A673 (cell line): ENCODE results near the gene DLEC1. TPM values are rescaled to one million over a fixed set of nuclear protein-coding genes. Genes with fewer than 3 reads are reported as not detected.

ENCODE experiments used
- BruUV-seq: library from RNA; stranded (reverse); fragments of 400-500 nt; replicated peaks from 2 replicates; lab custom pipeline; 2021; lab: Mats Ljungman, UMichigan
- CTCF ChIA-PET: fragments of 300-600 bp; sonication (Branson Sonifier 250); formaldehyde crosslinking; loops from one replicate; lab custom pipeline; 2022; ENCODE audit warnings: antibody characterized with exemption; lab: Charles Lee
- POLR2A ChIA-PET: fragments of 300-600 bp; sonication (Branson Sonifier 250); formaldehyde crosslinking; loops from one replicate; lab custom pipeline; 2022; ENCODE audit warnings: antibody characterized with exemption; ENCODE audit not compliant: low non-redundant PET; lab: Charles Lee
- DNase-seq: peaks from one replicate; pipeline ENCODE4 v3.0.0-alpha.2; 2015; ENCODE audit warnings: low spot score
- H3K27ac ChIP-seq: fragments of 200-600 bp; sonication (generic); 2 replicates; pipeline ENCODE4 v1.5.1; 2016; ENCODE audit warnings: mixed run types, low read depth, mild to moderate bottlenecking, mixed read lengths, antibody characterized with exemption, low read length; ENCODE audit not compliant: poor library complexity, severe bottlenecking
- H3K27me3 ChIP-seq: fragments of 200-600 bp; sonication (generic); replicated peaks from 2 replicates; pipeline ENCODE4 v1.6.1; 2017; ENCODE audit warnings: mixed run types, low read depth, mild to moderate bottlenecking, mixed read lengths, antibody characterized with exemption, low read length; ENCODE audit not compliant: insufficient read depth, poor library complexity
- H3K36me3 ChIP-seq: fragments of 200-600 bp; sonication (generic); 2 replicates; pipeline ENCODE4 v1.6.1; 2016; ENCODE audit warnings: mixed run types, mild to moderate bottlenecking, mixed read lengths, antibody characterized with exemption, low read length; ENCODE audit not compliant: insufficient read depth, poor library complexity, severe bottlenecking
- H3K4me1 ChIP-seq: fragments of 200-600 bp; sonication (generic); 2 replicates; pipeline ENCODE4 v1.6.1; 2017; ENCODE audit warnings: mixed run types, mild to moderate bottlenecking, mixed read lengths, antibody characterized with exemption, low read length; ENCODE audit not compliant: insufficient read depth, poor library complexity, severe bottlenecking
- H3K4me3 ChIP-seq: fragments of 200-600 bp; sonication (generic); 2 replicates; pipeline ENCODE4 v1.5.1; 2016; ENCODE audit warnings: low read depth, mixed run types, mild to moderate bottlenecking, mixed read lengths, low read length; ENCODE audit not compliant: poor library complexity, severe bottlenecking
- H3K9me3 ChIP-seq: fragments of 200-600 bp; sonication (generic); 2 replicates; pipeline ENCODE4 v1.6.1; 2016; ENCODE audit warnings: mixed run types, low read depth, mild to moderate bottlenecking, mixed read lengths, antibody characterized with exemption, low read length; ENCODE audit not compliant: poor library complexity, severe bottlenecking
- EZH2 ChIP-seq: fragments of 200-600 bp; sonication (generic); IDR thresholded peaks from 2 replicates; pipeline ENCODE4 v1.6.1; 2017; ENCODE audit warnings: borderline replicate concordance, low read depth, mild to moderate bottlenecking, mixed read lengths, antibody characterized with exemption, low read length; ENCODE audit not compliant: poor library complexity, severe bottlenecking
- intact Hi-C: fragments of 100-400 bp; cut with micrococcal nuclease; formaldehyde crosslinking; loops from one replicate; pipeline ENCODE4 v1.10.0; 2022; ENCODE audit not compliant: unreplicated experiment
- total RNA-seq: library from RNA; stranded (reverse); gene quantifications from 2 replicates; pipeline ENCODE4 v1.2.3, GENCODE V29; 2021
- TF ChIP-seq, protein P1 (sequence below): fragments of 300-800, 200-600 bp; sonication (generic); conservative IDR thresholded peaks from 2 replicates; pipeline ENCODE4 v1.5.1; 2017; ENCODE audit warnings: low read depth, mild to moderate bottlenecking, antibody characterized with exemption, low read length, moderate library complexity, mixed read lengths

DLEC1 gene
- total RNA-seq, 1 experiment from 2014 or later = not detected

DNA sequence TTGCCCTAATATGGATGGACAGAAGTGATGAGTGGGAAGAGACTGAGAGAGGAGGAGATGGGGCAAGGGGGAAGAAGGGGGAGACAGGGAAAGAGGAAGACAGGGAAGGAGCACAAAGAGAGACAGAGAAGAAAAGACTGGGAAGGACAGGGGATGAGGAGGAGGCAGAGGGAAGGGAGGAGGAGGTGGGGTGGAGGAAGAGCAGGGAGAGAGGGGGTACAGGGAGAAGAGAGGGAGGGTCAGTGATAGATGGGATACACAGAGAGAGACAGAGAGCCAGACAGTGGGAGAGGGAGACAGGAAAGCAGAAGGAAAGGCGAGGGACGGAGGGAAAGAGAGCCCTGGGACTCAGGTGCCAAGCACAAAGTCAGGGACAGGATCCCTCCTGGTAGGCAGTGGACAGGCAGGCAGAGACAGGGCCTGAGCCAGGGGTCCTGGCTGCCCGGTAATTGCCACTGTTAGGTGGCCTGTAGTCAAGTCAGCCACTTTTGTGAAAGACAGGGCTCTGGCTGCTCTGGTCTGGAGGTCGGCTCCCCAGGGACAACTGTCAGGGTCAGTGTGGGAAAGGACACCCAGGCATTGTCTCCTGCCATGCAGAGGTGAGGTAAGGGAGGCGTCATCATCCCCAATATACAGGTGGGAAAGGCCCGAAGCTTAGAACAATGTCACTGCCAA, 38.6 kb upstream of the DLEC1 start:
- CTCF ChIA-PET = no interaction called here
- no TSS peak for BruUV-seq
- Histone ChIP-seq H3K27ac (no peak overlapping the region), H3K9me3 (no peaks in the 10 kb centered on the region), H3K4me1 (peaks cover 5% of the 10 kb centered on the region), H3K27me3 (no peaks in the 10 kb centered on the region), H3K4me3 (no peak overlapping the region), H3K36me3 (no peaks in the 10 kb centered on the region)
- TF ChIP-seq, protein P1, sequence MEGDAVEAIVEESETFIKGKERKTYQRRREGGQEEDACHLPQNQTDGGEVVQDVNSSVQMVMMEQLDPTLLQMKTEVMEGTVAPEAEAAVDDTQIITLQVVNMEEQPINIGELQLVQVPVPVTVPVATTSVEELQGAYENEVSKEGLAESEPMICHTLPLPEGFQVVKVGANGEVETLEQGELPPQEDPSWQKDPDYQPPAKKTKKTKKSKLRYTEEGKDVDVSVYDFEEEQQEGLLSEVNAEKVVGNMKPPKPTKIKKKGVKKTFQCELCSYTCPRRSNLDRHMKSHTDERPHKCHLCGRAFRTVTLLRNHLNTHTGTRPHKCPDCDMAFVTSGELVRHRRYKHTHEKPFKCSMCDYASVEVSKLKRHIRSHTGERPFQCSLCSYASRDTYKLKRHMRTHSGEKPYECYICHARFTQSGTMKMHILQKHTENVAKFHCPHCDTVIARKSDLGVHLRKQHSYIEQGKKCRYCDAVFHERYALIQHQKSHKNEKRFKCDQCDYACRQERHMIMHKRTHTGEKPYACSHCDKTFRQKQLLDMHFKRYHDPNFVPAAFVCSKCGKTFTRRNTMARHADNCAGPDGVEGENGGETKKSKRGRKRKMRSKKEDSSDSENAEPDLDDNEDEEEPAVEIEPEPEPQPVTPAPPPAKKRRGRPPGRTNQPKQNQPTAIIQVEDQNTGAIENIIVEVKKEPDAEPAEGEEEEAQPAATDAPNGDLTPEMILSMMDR = no peak
- TF ChIP-seq EZH2 = no peak
- POLR2A ChIA-PET = no interaction called here
- intact Hi-C loops = no loop called here
- DNase-seq = no peak

DNA sequence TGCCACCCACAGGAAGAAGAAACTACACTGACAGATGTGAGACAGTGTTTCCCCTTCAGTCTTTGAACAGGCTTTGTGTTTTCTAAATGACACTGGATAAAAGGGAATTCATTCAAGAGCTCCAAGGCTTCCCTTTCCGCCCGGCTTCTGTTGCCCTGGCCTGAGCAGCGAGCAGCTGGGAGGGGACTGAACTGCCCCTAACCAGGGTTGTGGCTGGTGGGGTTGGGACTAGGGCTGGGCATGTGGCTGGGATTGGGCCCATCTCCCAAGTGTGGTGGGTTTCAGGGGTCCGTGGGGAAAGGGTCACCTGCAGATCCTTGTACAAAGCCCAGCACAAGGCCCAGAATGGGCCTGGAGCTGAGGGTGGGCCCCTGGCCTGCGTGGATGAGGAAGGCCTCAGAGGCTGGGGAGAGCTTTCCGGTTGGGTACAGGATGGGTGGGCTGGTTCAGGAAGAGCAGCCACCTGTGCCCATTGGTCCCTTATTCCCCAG, 38.0 kb upstream of the DLEC1 start:
- ChIA-PET CTCF (no interaction called here), POLR2A (no interaction called here)
- intact Hi-C loops = no loop called here

GRCh38 chr3:38001456-38002081, 37.4 kb upstream of the DLEC1 start:
- BruUV-seq = no TSS peak
- DNase-seq = no peak
- intact Hi-C loops = no loop called here
- POLR2A ChIA-PET = no interaction called here
- no peak for TF ChIP-seq EZH2
- TF ChIP-seq, protein P1 = no peak
- CTCF ChIA-PET = no interaction called here
- H3K9me3 ChIP-seq = no peaks in the 10 kb centered on the region
- H3K27me3 ChIP-seq = no peaks in the 10 kb centered on the region
- H3K4me3 ChIP-seq = no peak overlapping the region
- no peak overlapping the region for H3K27ac ChIP-seq
- H3K4me1 ChIP-seq = peaks cover 5% of the 10 kb centered on the region
- H3K36me3 ChIP-seq = no peaks in the 10 kb centered on the region

More for the DNA sequence above, 38.0 kb upstream of the DLEC1 start:
- BruUV-seq = no TSS peak
- Histone ChIP-seq H3K27me3 (no peaks in the 10 kb centered on the region), H3K9me3 (no peaks in the 10 kb centered on the region), H3K27ac (no peak overlapping the region), H3K36me3 (no peaks in the 10 kb centered on the region), H3K4me1 (peaks cover 5% of the 10 kb centered on the region), H3K4me3 (no peak overlapping the region)
- DNase-seq = no peak
- TF ChIP-seq, protein P1 = no peak
- no peak for TF ChIP-seq EZH2
